GM19324 (cell line): Measurements from ENCODE around the gene SIAH3.

Source experiments
- ATAC-seq: cut with Tn5 transposase; IDR thresholded peaks from one replicate; pipeline ENCODE4 v1.9.1; 2021; ENCODE audit warnings: mild to moderate bottlenecking, moderate library complexity; ENCODE audit not compliant: unreplicated experiment, low FRiP score

SIAH3 gene

GRCh38 chr13:45748941-45749759 lies 102.4 kb downstream of the SIAH3 start:
- ATAC-seq, result no peak

GRCh38 chr13:45747071-45747470 lies 104.5 kb downstream of the SIAH3 start:
- no peak for ATAC-seq

GRCh38 chr13:45744979-45745378 lies 106.6 kb downstream of the SIAH3 start:
- ATAC-seq, result no peak

- ATAC-seq, result no peak
These were observed 108.6 kb downstream of the SIAH3 start for GRCh38 chr13:45742985-45743384.

GRCh38 chr13:45737571-45738017 lies 114.0 kb downstream of the SIAH3 start:
- no peak for ATAC-seq

- ATAC-seq, result no peak
These were observed 118.2 kb downstream of the SIAH3 start for GRCh38 chr13:45733361-45733760.

GRCh38 chr13:45732916-45733315 lies 118.6 kb downstream of the SIAH3 start:
- ATAC-seq, result no peak

- no peak for ATAC-seq
These were observed 120.1 kb downstream of the SIAH3 start for GRCh38 chr13:45731455-45731854.

- peak; percentile 67 for ATAC-seq
These were observed 122.8 kb downstream of the SIAH3 start for GRCh38 chr13:45728759-45729158.
